GM12874 (cell line): ENCODE results near the gene GINS2.

Experiments used
- TF ChIP-seq, protein P1 (sequence below): IDR thresholded peaks from 2 replicates; pipeline ENCODE4 v1.5.1; 2011; ENCODE audit warnings: low read depth, mild to moderate bottlenecking, control low read depth, low read length, moderate library complexity; ENCODE audit not compliant: insufficient read depth

The GINS2 gene

DNA sequence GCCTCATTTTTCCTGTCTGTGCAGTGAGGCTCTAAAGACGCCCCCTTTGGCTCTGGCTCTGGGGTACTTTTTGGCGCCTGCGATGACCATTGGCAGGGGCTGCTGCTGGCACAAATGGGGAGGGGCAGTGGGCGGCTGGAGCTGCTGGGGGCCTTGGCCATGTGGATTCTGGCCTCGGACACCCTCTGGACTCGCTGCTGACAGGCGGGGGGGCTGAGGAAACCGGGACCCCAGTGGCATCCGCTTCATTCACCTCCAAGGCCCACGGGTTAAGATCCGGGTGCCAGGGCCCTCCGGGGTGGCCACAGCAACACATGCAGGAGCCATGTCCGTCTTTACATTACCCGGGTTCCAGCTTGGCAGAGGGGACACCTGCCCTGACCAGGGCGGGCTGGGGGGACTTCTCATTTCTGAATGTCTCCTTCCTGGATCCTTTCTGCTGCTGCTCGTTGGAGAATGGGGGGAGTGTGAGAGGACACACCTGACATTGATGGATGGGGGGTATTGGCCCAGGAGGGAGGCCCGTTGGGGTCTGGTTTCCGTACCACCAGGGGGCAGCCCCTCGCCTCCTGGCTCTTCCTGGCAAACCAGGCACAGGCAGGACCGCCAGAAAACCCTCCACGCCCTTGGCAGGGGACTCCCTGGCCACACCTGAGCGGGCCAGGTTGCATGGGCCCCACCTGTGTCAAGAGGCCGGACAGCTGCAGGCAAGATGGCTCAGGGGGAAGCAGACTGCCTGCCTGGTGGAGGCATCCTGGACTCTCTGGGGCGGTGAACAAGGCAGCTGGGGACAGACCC is 53.8 kb downstream of the GINS2 start:
- TF ChIP-seq, protein P1, sequence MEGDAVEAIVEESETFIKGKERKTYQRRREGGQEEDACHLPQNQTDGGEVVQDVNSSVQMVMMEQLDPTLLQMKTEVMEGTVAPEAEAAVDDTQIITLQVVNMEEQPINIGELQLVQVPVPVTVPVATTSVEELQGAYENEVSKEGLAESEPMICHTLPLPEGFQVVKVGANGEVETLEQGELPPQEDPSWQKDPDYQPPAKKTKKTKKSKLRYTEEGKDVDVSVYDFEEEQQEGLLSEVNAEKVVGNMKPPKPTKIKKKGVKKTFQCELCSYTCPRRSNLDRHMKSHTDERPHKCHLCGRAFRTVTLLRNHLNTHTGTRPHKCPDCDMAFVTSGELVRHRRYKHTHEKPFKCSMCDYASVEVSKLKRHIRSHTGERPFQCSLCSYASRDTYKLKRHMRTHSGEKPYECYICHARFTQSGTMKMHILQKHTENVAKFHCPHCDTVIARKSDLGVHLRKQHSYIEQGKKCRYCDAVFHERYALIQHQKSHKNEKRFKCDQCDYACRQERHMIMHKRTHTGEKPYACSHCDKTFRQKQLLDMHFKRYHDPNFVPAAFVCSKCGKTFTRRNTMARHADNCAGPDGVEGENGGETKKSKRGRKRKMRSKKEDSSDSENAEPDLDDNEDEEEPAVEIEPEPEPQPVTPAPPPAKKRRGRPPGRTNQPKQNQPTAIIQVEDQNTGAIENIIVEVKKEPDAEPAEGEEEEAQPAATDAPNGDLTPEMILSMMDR, result no peak

DNA sequence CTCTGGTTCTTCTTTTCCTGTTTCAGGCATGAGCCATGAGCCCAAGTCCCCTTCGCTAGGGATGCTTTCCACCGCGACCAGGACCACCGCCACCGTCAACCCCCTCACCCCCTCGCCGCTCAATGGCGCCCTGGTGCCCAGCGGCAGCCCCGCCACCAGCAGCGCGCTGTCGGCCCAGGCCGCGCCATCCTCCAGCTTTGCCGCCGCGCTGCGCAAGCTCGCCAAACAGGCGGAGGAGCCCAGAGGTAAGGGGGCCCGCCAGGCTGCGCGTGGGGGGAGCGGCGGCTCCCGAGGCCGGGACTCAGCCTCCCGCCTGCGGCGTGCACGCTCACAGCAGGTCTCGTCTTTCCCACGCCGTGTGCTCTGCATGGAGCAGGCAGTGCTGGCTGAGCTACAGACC is 54.9 kb downstream of the GINS2 start:
- TF ChIP-seq, protein P1, result no peak

DNA sequence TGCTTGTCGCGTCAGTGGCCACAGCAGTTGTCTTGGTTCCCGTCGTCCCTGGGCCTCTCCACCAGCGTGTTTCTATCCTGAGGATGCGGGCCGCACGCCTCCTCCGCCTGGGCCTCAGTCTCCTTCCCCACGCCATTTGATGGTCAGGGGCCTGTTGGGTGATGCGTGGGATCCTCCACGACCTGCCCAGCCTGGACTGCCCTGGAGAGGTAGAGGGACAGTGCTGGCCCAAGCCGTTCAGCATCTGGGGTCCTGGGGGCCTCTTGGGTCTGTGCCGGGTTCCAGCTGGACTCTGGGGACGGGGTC is 55.4 kb downstream of the GINS2 start:
- TF ChIP-seq, protein P1, result no peak

DNA sequence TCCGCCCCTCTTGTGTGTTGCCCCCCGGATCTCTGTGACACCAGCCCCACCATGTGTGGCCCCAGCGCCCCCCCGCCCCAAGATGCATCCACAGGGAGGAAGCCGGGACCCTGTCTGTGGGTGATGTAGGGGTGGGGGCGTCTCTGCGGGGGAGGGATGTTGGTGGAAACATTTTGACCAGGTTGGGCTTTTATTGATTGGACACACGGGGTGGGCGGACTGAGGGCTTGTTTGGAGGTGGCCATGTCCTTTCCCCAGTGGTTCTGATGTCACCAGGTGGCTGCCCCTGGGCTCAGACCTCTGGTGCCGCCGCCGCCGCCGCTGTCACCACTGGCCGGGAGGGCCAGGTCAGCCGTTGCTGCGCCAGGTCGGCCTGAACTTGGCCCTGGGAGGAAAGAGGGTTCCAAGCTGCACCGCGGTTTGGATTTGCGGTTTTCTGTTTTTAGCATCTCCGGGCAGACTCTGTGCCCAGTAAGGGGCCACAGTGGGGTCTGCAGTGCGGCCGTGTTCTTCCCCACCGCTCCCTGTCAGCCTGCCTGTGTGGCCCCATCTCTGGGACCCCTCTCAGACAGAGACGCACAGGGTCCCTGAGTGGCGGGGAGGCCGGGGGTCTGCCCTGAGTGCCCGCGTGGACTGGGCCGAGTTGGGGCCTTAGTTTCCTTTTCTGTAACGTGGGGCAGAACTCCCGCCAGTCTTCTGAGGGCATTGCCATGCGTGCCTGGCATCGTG is 55.9 kb downstream of the GINS2 start:
- TF ChIP-seq, protein P1, result no peak

DNA sequence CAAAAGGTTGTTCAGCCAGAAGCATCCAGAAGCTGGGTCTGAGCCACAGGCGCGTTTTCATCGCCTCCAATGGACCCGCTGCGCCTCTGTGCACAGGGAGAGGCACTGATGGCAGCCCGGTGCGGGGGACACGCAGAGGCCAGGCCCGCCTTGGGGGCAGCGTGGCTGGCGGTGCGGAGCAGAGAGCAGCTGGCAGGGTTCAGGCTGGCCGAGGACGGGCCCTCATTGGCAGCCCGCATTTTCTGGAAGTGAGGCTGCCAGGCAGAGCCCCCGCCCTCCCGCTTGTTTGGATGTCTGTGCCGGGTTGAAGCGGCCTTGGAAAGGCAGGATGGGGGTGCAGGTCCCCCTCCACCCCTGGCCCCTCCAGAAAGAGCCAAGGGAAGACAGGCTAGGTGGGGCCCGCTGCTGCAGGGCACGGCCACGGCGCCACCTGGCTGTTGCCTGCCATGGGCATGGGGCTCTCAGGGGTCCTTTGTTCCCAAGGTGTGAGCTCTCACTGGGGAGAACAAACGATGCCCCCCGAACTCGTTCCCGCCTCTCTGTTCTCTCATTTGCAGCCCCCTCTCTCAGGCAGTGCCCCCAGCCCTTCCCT is 56.9 kb downstream of the GINS2 start:
- TF ChIP-seq, protein P1, result 0 out of 2 replicates have a peak, but pooled peaks have one; percentile 8

DNA sequence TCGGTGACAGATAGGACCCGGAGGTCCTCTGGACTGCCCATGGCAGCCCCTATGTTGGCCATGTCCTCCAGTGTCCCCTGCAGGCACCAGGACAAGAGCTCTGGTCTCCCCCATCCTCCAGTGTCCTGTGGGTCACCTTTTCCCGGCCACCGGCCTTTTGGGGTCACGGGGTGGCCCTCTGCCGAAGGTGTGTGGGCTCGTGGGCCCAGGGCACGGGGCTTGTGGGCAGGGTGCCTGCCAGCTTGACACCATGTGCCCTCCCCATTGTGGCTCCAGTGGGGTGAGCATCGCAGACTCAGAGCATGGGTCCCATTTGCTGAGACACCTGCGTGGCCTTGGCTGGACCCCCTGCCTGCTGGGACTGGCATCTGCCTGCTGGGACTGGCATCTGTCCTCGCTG is 57.5 kb downstream of the GINS2 start:
- TF ChIP-seq, protein P1, result no peak

DNA sequence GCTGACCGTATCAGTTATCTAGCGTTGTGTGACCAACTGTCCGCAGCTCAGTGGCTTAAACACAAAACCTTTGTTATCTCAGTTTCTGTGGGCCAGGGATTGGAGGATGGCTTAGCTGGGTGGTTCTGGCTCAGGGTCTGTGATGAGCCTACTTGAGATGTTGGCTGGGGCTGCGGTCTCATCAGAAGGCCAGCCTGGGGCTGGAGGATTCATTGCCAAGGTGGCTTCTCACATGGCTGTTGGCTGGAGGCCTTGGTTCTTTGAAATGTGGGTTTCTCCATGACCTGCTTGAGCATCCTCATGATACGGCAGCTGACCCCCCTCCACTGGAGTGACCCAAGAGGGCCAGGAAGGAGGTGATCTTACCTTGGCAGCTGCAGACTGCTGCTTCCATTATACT is 58.9 kb downstream of the GINS2 start:
- TF ChIP-seq, protein P1, result no peak
